ENCODE data around the gene PSMG3. TPM values are rescaled to one million over a fixed set of nuclear protein-coding genes. Genes with fewer than 3 reads are reported as not detected.

PSMG3 gene
- total RNA-seq, 1 donor from 2014 or later: 19.7 TPM

GRCh38 chr7:1539882-1540775, 29.7 kb downstream of the PSMG3 start:
- H3K27ac ChIP-seq: no peak overlapping the region
- intact Hi-C loops (cut with DNase I): no loop called here
- ATAC-seq (no peak), DNase-seq (peak; percentile 45)
- H3K27me3 ChIP-seq (ENCODE audit: low read depth): no peaks in the 10 kb centered on the region
- H3K36me3 ChIP-seq: peaks cover 70% of the 10 kb centered on the region
- H3K4me3 ChIP-seq: no peak overlapping the region
- H3K4me1 ChIP-seq: peaks cover 36% of the 10 kb centered on the region
- TF ChIP-seq CTCF (IDR thresholded peaks at IDR 0.05): no peak
- H3K9me3 ChIP-seq: no peaks in the 10 kb centered on the region

- Histone ChIP-seq H3K27ac (peak overlapping the region; percentile 94), H3K9me3 (no peaks in the 10 kb centered on the region), H3K36me3 (peaks cover 70% of the 10 kb centered on the region), H3K4me3 (peak overlapping the region; percentile 51), H3K27me3 (ENCODE audit: low read depth) (no peaks in the 10 kb centered on the region), H3K4me1 (peaks cover 39% of the 10 kb centered on the region)
- no peak for DNase-seq
- ATAC-seq: no peak
- TF ChIP-seq CTCF (IDR thresholded peaks at IDR 0.05): no peak
- intact Hi-C loops (cut with DNase I): no loop called here
Measured at GRCh38 chr7:1539181-1539881, 30.5 kb downstream of the PSMG3 start.

GRCh38 chr7:1538544-1539180, 31.2 kb downstream of the PSMG3 start:
- H3K4me3 ChIP-seq: peak overlapping the region; percentile 51
- intact Hi-C loops (cut with DNase I): no loop called here
- ATAC-seq (no peak), DNase-seq (no peak)
- H3K27ac ChIP-seq: peak overlapping the region; percentile 94
- peaks cover 63% of the 10 kb centered on the region for H3K36me3 ChIP-seq
- no peaks in the 10 kb centered on the region for H3K27me3 ChIP-seq (ENCODE audit: low read depth)
- H3K9me3 ChIP-seq: no peaks in the 10 kb centered on the region
- no peak for TF ChIP-seq CTCF (IDR thresholded peaks at IDR 0.05)
- H3K4me1 ChIP-seq: peaks cover 46% of the 10 kb centered on the region

GRCh38 chr7:1537535-1538412, 32.1 kb downstream of the PSMG3 start:
- H3K4me1 ChIP-seq: peaks cover 53% of the 10 kb centered on the region

More at GRCh38 chr7:1537535-1538412, 32.1 kb downstream of the PSMG3 start:
- no peak for TF ChIP-seq CTCF (IDR thresholded peaks at IDR 0.05)
- Histone ChIP-seq H3K36me3 (peaks cover 56% of the 10 kb centered on the region), H3K9me3 (no peaks in the 10 kb centered on the region), H3K4me3 (peak overlapping the region; percentile 51), H3K27ac (peak overlapping the region; percentile 94), H3K27me3 (ENCODE audit: low read depth) (no peaks in the 10 kb centered on the region)
- DNase-seq: peak; percentile 78
- intact Hi-C loops (cut with DNase I): no loop called here
- ATAC-seq: peak; percentile 47 to 57

Data from lower lobe of right lung (tissue), 2 donors.